HuH-7.5 (cell line): ENCODE measurements around the gene CFAP251.
"Not testable (repeated sequence)": the region's sequence is repeated elsewhere in the genome, so short reads cannot be mapped to it uniquely, and the experiment has no call there.

Source experiments
- DNase-seq: peaks from one replicate; pipeline ENCODE4 v3.0.0; 2011; ENCODE audit warnings: low spot score

The CFAP251 gene

DNA sequence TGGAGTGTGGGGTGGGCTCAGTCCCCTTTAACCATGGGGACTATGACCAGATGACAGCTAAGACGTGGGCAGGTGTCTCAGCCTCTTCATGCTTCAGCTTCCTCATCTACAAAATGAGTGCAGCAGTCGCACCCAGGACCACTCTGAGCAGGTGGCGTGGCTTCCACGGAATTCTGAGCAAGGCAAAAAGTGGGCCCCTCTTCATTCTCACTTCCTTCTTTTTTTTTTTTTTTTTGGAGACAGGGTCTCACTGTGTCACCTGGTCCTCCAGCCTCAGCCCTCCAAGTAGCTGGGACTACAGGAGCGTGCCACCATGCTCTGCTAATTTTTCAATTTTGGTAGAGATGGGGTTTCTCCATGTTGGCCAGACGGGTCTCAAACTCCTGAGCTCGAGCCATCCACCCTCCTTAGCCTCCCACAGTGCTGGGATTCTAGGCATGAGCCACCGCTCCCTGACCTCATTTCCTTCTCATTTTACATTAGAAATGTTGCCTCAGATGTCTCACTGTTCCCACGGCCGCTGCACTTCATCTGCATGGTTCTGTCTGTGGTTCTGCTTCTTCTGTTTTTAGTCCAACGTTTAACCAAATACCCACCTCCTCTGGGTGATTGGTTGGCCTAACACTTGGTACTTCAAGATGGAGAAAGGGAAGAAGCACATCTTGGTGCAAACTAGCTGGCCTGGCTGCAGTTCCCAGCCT is 61.9 kb downstream of the CFAP251 start:
- no peak for DNase-seq

- DNase-seq: no peak
Observed at GRCh38 chr12:121980892-121981272, 62.5 kb downstream of the CFAP251 start.

DNA sequence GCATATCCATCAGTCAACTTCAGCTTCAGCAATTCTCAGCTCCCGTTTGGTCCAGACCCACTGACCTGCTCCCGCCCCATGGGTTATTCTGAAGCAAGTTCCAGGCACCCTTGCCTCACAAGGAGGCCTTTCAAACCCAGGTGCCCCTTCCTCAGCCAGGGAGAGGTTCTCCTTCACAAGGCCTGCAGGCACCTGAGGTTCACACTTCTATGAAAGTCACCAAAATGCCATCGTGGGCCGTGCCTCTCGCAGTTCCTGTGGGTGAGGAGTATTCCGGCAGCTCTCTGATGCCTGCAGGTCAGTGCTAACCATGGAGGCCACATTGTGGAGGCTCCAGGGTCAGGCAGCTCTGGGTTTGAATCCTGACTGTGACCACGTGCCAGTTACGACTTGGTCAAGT is 63.1 kb downstream of the CFAP251 start:
- no peak for DNase-seq

GRCh38 chr12:121982950-121983349 is 64.6 kb downstream of the CFAP251 start:
- DNase-seq: no peak

- DNase-seq: no peak
Observed at GRCh38 chr12:121983536-121984210, 65.3 kb downstream of the CFAP251 start.

DNA sequence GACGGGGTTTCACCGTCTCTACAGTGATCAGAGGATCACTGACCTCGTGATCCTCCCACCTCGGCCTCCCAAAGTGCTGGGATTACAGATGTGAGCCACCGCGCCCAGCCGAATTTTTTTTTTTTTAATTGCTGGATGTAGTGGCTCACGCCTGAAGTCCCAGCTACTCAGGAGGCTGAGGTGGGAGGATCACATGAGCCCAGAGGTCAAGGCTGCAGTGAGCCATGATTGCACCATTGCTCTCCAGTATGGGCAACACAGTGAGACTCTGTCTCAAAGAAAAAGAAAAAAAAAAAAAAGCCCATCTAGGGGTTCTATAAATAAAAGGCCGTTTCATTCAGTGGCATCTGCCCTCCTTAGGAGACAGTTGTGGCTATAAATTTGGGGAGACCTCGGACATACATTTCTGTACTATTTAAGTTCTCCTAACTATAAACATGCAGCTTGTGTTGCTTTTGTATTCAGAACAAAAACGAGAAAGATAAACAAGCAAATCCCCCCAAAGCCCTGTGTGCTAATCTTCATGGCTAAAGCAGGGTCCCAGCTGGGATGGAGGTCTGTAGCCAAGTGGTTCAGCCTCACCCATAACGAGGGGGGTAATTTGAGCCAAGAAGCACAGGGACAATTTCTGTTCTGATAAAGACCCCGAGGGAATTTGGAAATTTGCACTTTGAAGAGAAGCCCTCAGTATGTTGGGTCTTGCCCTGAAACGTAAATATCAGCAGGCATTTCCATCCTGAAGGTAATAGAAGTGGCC is 68.3 kb downstream of the CFAP251 start:
- no peak for DNase-seq

- DNase-seq: not testable (repeated sequence)
Observed at GRCh38 chr12:121988519-121988918, 70.1 kb downstream of the CFAP251 start.

DNA sequence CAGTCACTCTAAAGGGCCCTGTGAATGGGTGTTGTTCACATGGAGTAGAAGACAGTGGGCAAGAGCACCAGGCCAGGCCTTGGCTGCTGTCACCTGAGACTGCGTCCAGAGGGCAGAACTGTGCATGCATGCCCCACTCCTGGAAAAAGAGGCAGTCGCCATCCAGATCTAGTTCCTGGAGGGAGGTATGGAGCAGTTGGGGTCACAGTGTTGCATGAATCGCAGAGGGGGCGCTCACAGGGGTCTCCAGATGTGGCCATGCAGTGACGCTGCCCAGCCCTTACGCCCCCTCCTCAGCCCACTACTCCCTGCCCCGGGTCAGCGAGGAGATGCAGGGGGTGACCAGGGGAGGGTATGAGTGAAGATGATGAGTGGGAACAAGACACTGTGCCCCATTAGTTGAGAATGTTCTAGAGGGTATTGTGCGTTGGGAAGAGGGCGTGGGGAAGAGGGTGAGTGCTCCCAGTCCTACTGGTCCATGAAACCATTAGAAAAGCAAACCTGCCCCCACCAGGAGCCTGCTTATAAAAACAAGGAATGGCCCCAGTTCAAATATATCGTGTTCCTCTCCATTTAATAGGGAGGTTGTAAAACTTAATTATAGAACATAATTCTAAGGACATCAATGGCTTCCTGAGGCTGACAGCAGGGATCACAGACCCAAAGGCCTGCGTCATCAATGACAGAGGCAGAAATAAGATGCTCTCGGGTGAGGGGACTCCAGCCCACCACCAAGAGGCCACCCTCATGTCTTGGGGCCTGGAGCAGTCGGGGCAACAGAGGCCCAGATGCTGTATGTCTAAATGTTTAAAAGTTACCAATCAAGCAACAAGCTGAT is 71.1 kb downstream of the CFAP251 start:
- no peak for DNase-seq

DNA sequence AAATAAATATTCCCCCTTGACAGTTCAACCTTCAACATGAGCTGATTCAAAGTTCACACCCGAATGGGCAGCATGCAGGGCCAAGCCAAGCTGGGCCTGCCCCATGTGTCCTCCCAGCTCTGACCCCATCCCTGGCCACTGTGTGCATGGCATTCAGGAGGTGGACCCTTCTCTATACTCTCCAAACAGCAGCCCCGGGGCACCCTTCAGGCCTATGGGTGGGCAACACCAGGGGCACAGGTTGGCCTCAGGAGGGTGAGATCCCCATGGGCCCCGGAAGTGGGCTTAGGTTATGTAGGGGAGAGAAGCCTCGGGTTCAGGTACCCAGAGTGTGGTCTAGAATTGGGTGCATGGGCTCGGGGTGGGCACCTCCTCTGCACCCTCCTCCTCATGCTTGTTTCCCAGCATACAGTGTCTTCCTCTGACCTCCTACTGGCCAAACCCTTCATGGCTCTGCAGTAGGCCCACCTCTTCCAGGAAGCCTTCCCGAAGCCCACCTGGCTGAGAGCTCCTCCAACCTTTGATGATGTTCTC is 71.8 kb downstream of the CFAP251 start:
- no peak for DNase-seq

- no peak for DNase-seq
Observed at GRCh38 chr12:121990692-121991603, 72.6 kb downstream of the CFAP251 start.

DNA sequence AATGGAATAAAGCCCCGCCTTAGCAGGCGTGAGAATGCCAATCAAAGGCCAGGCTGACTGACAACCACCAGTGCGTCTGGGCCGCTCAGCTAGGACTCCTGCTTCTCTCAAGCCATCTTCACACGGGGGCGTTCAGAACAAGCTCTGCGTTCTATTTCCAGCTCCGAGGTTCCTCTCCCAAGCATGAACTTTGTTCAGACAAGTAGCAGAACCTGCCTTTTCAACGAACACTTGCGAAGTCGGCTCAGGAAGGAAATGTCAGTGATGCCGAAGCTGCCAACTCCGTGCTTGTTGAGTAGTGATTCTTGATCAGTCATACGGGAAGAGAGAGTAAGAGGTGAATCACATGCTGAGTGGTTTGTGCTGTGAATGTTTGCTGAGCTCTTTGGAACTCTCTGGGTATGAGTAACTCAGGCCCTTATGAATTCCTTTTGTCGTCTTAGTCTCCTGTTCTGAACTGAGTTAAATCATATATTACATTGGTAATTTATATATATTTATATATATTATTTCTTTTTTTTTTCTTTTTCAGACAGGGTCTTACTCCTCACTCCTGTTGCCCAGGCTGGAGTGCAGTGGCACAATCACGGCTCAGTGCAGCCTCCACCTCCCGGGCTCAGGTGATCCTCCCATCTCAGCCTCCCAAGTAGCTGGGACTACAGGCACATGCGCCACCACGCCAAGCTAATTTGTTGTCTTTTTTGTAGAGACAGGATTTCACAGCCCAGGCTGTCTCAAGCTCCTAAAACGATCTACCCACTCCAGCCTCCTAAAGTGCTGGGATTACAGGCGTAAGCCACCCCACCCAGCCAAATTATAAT is 73.9 kb downstream of the CFAP251 start:
- no peak for DNase-seq

GRCh38 chr12:121996050-121996944 is 77.9 kb downstream of the CFAP251 start:
- DNase-seq: no peak

DNA sequence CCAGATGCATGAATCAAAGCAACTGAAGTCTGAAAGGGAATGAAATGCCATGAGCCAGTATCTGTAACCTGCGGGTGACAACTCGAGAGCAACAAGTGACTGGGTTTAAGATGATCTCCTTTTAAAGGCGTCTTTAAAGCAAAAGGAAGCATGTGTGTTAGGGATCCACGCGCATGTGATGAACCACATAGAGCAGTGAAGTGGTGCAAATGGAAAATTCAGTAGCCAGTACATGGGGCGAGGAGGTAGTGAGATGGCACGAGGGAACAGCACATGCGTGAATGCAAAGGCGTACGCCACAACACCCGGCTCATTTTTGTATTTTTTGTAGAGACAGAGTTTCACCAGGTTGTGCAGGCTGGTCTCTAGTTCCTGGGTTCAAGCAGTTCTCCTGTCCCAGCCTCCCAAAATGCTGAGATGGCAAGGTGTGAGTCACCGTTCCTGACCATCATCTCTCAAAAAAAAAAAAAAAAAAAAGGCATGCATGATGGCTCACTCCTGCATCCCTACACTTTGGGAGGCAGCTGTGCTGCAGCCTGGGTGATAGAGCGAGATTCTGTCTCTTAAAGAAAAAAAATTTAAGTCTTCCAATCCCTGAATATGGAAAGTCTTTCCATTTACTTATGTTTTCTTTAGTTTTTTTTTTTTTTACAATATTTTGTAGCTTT is 78.7 kb downstream of the CFAP251 start:
- no peak for DNase-seq

- DNase-seq: no peak
Observed at GRCh38 chr12:122001466-122002209, 83.2 kb downstream of the CFAP251 start.

DNA sequence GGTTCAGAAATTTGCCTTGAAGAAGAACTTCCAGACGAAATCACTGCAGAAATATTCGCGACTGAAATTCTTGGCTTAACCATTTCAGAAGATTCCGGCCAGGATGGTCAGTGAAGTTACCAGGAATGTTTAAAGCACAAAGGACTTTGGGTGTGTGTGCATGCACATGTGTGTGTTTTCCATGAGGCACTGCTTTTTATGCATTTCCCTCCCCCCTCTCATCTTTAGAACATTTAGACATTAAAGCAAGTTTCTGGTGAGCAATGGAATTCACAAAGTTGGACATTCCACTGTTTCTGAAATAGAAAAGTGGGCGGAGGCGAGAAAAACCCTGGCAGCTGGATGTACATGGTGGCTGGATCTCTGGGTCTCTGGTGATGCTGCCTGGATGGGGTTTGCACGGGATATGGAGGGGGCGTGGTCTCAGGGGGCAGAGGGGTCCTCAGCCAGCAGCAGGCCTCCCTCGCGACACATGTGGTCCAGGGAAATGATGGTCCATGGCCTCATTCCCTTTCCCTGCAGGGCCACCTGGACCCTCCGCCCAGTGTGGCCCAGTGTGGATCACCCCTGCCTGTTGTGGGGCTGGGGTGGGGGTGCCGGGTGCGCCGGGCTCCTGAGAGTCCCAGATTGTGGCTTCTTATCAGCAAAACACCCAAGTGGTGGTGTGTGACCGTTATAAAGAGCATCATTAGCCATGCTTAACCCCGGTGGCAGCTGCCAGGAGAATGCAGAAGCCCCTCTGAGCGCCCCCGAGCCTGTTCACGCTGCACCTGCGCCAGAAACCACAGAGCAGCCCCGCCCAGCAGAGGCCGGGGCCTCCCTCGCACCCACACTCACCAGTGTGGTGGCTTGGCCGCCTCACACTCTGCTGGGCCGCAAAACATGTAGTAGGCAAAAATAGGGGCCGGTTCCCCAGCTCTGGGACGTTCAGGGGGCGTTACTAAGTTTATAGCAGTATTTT is 85.5 kb downstream of the CFAP251 start:
- no peak for DNase-seq

DNA sequence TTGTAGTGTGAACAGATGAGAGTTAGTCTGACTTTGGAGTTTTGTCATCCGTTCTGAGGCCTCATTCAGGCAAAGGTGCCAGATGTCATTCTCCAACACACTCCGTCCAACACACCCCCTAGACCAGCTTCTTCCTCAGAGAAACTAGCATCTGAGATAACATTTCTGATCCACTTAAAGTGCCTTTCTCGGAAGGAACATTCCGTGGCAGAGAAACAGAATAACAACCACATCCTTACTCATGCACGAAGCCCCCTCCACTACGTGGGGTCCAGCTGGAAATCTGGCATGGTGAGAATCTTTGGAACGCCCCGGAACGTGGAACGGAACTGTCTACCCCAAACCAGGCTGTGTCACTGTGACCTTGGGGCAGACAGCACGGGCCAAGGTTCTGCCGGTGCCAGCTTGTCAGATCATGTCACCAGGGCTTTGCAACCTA is 86.3 kb downstream of the CFAP251 start:
- DNase-seq: no peak
